Measurements from ENCODE around the gene RPL3.
"Not testable (repeated sequence)": the region's sequence is repeated elsewhere in the genome, so short reads cannot be mapped to it uniquely, and the experiment has no call there.

Gene RPL3

GRCh38 chr22:39351689-39352214, 32.3 kb upstream of the RPL3 start:
- DNase-seq (ENCODE audit: low read depth, low spot score), result no peak

DNA sequence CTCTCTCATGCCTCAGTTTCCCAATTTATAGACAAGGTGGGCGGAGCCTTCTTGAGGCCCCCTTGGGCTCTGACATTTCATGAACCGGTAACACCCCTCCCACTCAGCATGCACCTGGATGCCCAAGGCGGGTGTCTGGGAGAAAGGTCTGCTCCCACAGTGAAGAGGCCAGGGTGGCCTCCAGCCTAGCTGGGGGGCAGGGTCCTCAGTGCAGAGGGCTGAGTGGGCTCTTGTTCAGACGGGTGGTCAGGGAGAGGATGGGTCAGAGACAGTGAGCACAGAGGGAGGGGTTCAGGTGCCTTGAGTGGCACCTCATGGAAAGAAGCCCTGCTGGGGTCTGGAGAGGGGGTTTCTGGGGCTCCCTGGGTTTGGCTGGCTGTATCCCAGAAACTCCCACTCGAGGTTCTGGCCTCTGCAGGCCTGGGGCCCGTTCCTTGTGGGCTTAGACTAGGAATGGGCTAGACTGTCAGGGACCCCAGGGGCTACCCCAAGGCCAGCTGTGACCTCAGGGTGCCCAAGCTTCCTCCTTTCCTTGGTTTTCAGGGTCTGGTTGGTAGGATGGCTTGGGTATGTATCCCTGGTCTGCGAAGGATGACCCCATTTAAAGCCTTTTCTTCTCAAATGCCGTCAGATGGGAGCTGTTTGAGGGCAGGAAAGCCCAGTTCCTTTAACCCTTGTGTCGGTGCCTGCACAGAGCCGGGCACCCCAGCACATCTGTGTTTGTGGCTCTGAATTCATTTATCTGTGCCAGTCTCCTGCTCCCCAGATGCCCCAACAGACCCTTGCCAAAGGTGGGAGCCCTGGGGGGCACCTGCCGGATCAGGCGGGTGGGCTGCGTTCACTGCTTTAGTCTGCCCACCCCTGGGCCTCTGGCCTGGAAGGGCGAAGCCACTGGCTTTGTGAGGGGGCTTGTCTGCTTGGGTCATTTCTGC, 31.6 kb upstream of the RPL3 start:
- DNase-seq (ENCODE audit: low read depth, low spot score), result no peak

GRCh38 chr22:39349967-39350726, 30.7 kb upstream of the RPL3 start, which contains the start of gene SYNGR1:
Gene SYNGR1 (plus strand): TSS chr22:39349991. CDS start chr22:39350011, 20 bp downstream.
- no peak for DNase-seq (ENCODE audit: low read depth, low spot score)

GRCh38 chr22:39349506-39349966, 30.1 kb upstream of the RPL3 start:
- DNase-seq (ENCODE audit: low read depth, low spot score), result no peak

DNA sequence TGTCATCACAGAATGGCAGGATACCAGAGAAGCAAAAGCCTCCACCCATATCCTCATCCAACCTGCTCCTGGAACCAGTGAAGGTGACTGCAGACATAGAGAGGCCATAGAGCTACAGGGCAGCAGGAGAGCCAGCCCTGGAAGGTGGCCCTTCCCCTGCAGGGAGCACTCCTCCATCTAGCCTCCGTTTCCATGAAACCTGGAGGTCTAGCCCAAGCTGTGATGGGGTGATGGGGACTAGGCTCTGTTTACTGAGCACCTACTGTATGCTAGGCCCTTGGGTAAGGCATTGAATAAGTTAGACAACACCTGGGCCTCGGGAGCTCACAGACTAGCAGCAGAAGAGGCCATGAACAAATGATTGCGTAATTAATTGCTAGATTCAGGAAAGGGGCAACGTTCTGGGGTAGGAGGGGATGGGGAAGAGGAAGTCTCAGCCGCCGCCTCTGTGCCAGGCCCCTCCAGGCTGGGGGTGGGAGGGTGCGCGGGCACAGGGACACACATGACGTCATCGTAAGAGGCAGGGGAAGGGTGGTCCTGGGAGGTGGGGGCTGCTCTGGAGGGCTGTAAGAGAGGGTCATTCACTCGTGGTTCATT, 29.6 kb upstream of the RPL3 start:
- DNase-seq (ENCODE audit: low read depth, low spot score), result no peak

DNA sequence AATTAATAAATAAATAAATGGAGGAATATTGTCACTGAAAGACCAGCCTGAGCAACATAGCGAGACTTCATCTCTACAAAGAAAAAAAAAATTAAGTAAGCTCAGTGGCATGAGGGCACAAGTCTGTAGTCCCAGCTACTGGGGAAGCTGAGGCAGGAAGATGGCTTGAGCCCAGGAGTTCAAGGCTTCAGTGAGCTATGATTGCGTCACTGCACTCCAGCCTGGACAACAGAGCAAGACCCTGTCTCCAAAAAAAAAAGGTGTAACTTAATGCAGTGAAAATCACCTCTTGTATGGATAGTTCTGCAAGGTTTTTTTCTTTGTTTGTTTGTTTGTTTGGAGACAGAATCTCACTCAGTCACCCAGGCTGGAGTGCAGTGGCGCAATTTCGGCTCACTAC, 25.8 kb upstream of the RPL3 start:
- no peak for DNase-seq (ENCODE audit: low read depth, low spot score)

DNA sequence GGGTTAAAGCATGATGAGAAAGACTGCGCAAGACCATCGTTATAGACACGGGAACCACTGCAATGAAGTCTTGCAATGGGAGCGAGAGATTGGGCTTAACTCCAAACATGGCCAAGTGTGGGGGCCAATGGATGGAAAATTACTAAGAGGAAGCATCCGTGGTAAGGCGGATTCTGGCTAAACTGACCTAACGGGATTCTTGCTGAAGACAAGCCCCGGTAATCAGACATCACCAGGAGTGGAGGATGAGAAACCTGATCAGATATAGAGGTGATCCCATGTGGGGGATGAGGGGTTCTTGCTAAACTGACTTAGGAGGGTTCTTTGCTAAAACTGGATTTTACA, 24.6 kb upstream of the RPL3 start:
- DNase-seq (ENCODE audit: low read depth, low spot score), result no peak

DNA sequence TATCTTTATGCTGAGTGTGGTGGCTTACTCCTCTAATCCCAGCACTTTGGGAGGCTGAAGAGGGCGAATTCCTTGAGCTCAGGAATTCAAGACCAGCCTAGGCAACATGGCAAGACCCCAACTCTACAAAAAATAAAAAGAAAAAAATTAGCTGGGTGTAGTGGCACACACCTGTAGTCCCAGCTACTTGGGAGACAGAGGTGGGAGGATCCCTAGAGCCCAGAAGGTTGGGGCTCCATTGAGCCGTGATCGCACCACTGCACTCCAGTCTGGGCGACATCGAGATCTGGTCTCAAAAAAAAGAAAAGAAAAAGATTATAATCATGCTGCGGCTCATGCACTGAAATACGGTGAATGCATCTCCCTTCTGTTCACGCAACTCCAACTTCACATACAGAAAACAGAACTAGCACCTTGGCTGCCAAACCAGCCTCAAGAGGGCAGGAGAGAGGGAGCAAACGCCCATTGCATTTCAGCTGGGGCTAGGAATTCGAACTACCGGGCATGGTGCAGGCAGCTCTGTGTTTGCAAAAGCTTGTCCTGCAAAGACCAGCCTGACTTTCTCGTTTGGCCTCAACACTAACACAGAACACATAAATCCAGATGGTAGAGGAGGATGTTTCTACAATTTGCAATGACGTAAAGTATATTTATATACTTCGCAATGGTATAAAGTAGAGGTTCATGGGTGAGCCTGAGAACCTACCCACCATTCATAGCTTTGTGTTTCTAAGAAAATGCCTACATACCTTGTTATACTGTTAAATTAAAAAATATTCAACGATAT, 24.0 kb upstream of the RPL3 start:
- DNase-seq (ENCODE audit: low read depth, low spot score), result no peak

GRCh38 chr22:39341179-39341578, 21.8 kb upstream of the RPL3 start:
- no peak for DNase-seq (ENCODE audit: low read depth, low spot score)

GRCh38 chr22:39339775-39340174, 20.4 kb upstream of the RPL3 start:
- DNase-seq (ENCODE audit: low read depth, low spot score), result not testable (repeated sequence)

- DNase-seq (ENCODE audit: low read depth, low spot score), result no peak
Observed at GRCh38 chr22:39336411-39336810, 17.0 kb upstream of the RPL3 start.

GRCh38 chr22:39332441-39333064, 13.1 kb upstream of the RPL3 start:
- no peak for DNase-seq (ENCODE audit: low read depth, low spot score)

GRCh38 chr22:39330553-39330952, 11.1 kb upstream of the RPL3 start:
- not testable (repeated sequence) for DNase-seq (ENCODE audit: low read depth, low spot score)

DNA sequence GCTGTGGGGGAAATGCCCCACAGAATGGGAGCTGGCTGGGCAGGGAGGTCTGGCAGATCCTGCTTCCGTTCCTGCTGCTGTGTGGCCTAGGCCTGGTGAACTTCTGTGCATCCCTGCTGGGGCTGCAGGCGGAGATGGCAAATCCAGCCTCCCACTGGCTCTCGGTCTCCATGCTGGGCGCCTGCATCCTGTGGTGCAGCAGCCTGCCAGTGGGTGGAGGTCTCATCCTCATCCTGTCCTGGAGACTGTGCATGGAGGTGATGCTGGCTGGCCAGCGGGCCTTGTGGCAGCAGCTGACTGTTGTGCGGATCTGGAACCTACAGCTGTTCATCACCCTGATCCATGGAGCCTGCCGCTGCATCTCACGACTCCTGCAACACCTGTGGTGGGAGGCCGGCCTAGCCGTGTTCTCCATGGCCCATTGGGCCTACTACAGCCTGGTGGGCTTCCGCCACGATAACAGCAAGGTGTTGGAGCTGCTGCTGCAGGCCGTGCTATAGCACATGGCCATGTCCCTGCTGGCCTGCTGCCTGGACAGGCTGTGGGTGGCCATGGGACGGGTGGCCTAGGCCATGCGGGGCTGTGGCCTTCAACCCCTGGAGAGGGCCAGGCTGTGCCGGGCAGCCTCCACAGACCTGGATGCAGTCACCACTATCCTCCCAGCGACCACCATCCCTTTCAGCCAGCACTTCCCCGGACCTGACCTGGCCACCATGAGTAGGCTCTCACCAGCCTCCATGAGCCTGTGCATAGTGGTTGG, 8.8 kb upstream of the RPL3 start:
- no peak for DNase-seq (ENCODE audit: low read depth, low spot score)

DNA sequence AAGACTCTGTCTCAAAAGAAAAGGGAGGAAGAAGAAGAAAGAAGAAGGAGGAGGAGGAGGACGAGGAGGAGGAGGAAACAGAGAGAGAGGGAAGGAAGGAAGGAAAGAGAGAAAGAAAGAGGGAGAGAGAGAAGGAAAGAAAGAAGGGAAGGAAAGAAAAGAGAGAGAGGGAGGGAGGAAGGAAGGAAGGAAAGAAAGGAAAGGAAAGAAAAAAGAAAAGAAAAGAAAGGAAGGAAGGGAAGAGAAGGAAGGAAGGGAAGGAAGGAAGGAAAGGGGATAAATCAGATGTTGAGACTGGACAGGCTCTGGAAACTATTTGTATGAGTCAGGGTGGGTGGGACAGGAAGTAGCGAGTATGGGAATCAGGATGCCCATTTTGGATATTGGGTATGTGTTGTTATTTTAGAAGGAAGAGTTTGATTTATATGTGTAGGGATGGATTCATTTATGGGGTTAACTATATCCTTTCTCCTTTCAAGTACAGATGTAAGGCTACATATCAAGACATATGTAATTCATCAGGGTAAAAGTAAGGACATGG, 6.0 kb upstream of the RPL3 start:
- no peak for DNase-seq (ENCODE audit: low read depth, low spot score)

DNA sequence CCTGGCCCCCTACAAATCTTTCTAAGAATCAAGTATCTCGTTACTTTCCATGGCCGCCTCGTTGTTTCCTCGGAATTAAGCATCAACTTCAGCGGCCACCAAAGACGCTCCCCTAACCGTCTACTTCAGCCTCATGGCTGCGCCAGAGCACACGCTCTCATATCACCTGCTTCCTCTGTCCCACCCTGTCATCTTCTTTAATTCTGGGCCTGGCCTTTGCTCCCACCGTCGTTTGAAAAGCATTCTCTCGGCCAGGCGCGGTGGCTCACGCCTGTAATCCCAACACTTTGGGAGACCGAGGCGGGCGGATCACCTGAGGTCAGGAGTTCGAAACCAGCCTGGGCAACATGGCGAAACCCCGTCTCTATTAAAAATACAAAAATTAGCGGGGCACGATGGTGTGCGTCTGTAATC, 1.2 kb upstream of the RPL3 start:
- not testable (repeated sequence) for DNase-seq (ENCODE audit: low read depth, low spot score)

- DNase-seq (ENCODE audit: low read depth, low spot score), result no peak
Observed at GRCh38 chr22:39318507-39319283, 728 bp downstream of the RPL3 start.

GRCh38 chr22:39317775-39318506, 1.5 kb downstream of the RPL3 start:
- no peak for DNase-seq (ENCODE audit: low read depth, low spot score)
